Measurements from ENCODE around the gene ROR1.
"Not testable (repeated sequence)": the region's sequence is repeated elsewhere in the genome, so short reads cannot be mapped to it uniquely, and the experiment has no call there.

ROR1 gene

GRCh38 chr1:63770381-63770780 lies 3.4 kb upstream of the ROR1 start:
- DNase-seq = no peak

- DNase-seq = no peak
Measured at GRCh38 chr1:63772201-63772600, 1.6 kb upstream of the ROR1 start.

GRCh38 chr1:63772876-63773275 lies 941 bp upstream of the ROR1 start:
- DNase-seq = no peak

DNA sequence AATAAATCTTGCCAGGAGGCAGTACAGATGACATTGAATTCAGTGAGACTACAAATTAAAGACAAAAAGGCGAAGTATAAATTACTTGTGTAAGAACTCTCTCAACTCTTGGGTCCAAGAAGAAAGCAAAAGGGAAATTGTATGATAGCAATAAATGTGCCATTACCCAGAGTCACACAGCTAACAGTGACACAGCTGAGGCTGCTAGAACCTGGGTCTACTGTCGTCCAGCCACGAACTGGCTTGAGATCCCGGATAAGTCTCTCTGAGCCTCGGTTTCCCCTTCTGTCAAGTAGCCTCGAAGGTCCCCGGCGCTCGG lies 362 bp upstream of the ROR1 start:
- no peak for DNase-seq

- peak; percentile 64 for DNase-seq
Measured at GRCh38 chr1:63774617-63775417, 1.0 kb downstream of the ROR1 start.

DNA sequence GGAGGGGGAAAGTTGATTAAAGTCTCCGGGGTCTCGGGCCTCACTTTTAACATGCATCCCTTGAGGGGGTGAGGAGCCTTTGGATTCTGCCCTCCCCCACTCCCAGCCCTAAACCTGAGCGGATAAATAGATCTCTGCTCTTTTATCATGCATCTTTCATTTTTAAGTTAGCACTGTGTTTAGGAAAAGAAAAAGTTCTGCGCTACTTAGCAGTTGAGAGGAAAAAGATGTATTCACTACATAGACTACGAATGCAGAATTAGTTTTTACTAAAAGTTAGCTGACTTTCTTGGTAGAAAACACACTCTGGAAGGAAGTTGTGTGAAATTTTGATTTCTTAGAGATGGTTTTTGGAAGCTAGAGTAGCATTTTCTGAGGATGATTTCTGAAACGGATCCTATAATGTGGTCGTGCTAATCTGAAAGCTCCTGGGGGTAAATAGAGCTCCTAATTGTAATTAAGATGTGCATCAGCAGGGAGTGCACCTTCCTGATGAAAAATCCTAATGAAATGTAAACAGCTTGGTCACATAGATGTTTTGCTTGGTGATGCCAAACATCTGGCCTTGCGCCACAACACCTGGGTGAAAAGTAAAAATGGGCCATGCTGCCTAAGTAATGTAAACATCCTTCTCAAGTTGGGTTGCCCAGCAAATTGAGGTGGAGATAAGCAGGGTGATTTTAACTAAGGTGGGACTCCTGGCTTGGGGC lies 1.8 kb downstream of the ROR1 start:
- DNase-seq = no peak

- DNase-seq = no peak
Measured at GRCh38 chr1:63777286-63777685, 3.5 kb downstream of the ROR1 start.

- DNase-seq = no peak
Measured at GRCh38 chr1:63777965-63778880, 4.4 kb downstream of the ROR1 start.

DNA sequence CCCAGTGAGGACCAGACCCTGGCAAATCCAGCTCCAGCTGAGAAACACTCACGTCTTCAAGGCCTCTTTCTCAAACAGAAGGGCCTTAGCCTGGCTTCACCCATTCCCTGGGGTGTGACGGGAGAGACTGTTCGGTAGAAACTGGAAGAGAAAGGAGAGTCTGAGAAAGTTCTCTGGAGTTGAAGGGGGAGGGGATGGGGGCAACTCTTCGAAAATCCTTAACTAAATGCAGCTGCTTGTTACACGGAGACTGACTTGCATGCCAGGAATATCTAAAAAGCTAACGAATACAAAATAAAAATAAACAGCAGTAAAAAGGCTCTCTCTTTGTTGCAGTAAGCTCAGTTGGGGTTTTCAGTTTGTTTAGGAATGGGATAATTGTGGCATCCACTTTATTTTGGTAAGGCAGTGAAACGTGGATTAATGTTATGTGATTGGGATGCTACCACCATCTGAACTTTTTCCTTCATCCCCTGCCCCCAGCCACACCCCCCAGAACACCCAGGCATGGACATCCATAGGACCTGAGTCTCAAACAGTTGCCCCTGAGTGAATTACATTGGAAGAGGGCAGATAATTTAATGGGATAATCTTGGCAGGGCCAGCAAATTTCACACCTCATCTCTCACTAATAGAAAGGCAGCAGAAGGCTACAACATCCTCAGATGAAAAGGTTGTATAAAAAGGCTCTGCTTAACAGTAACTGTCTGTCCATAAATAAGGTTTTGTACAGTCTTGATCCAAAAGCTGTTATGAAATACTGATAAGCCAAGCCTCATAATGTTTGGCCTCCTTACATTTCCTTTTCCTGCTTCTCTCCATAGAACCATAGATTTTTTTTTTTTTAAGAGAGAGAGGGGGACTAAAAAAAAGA lies 5.8 kb downstream of the ROR1 start:
- DNase-seq = no peak

- DNase-seq = no peak
Measured at GRCh38 chr1:63780565-63780964, 6.7 kb downstream of the ROR1 start.

- no peak for DNase-seq
Measured at GRCh38 chr1:63782982-63783381, 9.2 kb downstream of the ROR1 start.

DNA sequence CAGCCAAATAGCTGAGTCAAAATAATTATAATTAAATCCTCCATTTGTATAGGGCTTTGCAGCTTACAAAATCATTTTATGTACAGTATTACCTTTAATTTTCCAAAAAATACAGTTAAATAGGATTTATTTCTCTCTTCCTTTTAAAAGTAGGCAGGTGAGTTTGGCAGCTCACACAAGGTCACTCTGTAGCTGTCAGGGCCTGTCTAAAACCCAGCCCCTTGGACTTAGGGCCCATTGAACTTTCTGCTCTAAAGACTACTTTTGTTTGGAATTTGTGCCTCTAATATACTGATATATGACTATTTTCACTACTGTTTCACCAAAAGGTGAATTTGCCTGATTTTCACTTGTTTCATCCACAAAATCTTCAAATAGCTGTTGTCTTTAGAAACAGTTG lies 10.3 kb downstream of the ROR1 start:
- no peak for DNase-seq

DNA sequence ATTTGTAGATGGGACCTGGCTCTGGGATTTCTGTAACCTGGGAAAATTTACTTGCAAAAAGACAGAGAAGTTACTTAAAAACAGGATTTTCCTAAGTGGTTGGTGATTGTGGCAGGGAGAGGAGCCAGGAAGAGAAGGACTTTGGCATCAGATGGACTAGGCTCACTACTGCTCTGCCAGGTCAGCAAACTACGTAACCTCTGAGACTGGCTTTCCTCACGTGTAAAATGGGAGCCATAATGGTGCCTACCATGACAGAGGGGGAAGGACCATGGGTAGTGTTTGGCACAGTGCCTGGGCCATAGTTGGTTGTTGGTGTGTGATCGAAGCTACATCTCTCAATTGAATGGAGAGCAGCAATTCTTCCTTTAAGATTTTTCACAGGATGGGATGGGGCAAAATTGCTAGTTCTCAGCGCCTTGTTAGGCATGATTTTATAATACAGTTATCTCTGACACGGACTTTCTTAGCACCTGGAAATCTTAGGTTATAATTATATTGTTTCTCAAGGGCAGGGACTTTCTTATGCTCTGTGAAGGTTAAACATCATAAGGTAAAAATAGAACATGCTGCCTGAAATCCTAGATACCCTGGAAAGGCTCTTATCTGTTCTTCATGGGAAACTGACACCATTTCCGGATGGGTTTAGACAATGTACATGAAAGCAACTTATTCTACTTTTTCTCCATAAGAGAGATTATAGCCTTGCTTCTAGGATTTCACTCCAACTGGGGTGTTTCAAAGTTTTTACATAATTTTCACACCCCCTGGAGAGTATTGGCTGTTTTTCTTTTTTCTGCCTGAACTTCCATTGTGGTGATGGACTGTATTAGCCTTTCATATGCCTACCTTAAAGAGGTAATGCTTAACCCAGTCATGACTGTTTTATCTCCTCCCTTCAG lies 10.9 kb downstream of the ROR1 start:
- DNase-seq = no peak

DNA sequence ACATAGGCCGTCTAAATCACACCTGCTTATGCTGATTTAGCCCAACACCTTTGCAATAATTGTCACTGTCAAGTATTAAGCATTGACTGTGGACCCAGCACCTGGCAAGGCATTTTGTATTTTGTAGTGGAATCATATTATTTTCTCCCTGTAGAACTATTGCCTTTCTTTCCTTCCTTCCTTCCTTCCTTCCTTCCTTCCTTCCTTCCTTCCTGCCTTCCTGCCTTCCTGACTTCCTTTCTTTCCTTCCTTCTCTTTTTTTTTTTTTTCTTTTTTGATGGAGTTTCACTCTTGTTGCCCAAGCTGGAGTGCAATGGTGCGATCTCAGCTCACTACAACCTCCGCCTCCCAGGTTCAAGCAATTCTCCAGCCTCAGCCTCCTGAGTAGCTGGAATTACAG lies 13.5 kb downstream of the ROR1 start:
- DNase-seq = not testable (repeated sequence)

- DNase-seq = no peak
Measured at GRCh38 chr1:63787875-63788274, 14.1 kb downstream of the ROR1 start.

DNA sequence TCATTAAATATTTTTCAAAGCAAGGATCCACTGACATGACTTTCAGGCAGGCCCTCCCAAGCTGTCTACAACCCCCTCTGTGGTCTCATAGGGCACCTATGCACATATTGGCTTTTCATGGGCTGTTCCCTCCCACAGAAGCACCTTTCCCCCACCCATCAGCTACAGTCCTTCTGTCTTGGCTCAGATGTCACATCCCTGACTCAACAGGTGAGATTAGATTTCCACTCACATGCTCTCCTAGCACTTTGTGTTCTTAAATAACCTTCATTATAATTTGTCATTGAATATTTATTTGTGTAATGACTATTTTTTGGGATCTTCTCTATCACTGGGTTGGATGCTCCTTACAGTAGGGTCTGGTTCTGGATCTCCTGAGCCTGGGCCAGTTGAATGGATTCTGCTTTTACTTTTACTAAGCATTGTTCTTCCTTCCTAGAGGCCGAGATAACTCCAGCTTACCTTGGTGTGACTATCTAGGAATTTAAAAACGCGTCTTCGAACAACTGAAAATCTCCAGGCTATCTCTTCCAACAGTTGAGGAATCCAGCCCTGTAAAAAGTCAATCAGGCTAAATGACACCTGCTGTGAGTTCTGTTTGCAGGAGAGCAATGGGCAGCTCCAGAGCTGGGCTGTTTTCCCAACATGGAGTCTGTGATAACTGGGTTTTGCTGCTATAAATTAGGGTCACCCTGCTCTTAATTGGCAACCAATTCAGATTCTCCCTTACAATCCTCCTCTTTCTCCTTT lies 16.2 kb downstream of the ROR1 start:
- DNase-seq = no peak

GRCh38 chr1:63790989-63791388 lies 17.2 kb downstream of the ROR1 start:
- DNase-seq = no peak

DNA sequence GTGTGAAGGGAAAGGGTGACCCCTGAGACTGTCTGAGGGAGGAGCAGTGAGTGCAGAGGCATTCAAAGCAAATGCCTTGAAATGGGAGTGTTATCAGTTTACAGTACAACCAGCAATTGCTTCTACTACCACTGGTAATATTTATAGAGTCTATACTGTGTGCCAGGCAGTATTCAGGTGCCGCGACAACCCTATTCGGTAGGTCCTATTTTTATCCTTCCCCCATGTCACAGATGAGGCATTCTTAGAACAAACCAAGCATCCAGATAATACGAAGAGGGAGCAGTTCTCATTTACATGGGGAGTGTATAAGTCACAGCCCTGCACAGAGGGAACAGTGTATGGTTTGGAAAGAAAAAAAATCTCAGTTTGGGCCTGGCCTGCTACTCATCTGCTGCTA lies 18.3 kb downstream of the ROR1 start:
- DNase-seq = no peak

DNA sequence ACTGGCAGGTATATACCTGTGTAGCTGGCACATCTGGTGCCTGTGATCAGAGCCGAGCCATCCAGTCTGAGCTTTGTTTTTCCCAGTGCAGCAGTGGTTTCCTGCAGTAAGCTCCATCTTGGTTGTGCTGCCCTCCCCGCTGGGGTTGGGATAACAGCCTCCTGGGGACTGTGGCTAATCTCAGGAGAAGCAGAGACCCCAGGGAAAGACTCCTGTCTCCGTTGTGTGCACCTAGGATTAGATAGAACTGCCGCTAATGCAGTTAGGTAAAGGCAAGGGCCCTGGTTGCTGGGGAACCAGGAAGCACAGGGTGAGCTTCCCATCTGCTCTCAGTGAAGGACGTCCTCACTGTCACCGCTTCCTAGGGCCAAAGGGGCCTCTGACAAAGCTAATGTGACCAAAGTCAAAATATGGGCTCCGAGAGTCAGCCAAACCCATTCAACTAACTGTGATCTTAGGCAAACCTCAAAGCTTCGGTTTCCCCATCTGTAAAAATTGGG lies 20.0 kb downstream of the ROR1 start:
- DNase-seq = no peak

GRCh38 chr1:63794354-63794753 lies 20.5 kb downstream of the ROR1 start:
- no peak for DNase-seq

Measured in femur (tissue), 1 donor.